SK-MEL-5 (cell line): Measurements from ENCODE around the gene BOLA2B. TPM values are rescaled to one million over a fixed set of nuclear protein-coding genes. Genes with fewer than 3 reads are reported as not detected.
"Not testable (repeated sequence)": the region's sequence is repeated elsewhere in the genome, so short reads cannot be mapped to it uniquely, and the experiment has no call there.

ENCODE experiments used
- DNase-seq: peaks from one replicate; pipeline ENCODE4 v3.0.0-alpha.2; 2016; ENCODE audit warnings: low read depth, low spot score
- in situ Hi-C: cut with HindIII; loops from 2 replicates; pipeline ENCODE4 v1.10.0; 2016; ENCODE audit warnings: low sequenced_read_pairs, high pct_unique_total_duplicates, low pct_unique_long_range_greater_than_20kb
- polyA plus RNA-seq, 2 experiments: library from polyadenylated mRNA; depleted of rRNA; stranded (reverse); fragments of >200 nt; gene quantifications; 2 replicates each; pipeline ENCODE4 v1.2.3, GENCODE V29; 2015
- total RNA-seq: library from RNA; depleted of rRNA; stranded (reverse); fragments of >200 nt; shearing (Covaris generic); gene quantifications from 2 replicates; pipeline ENCODE4 v1.2.3, GENCODE V29; 2014; rRNA removed

Gene BOLA2B
- total RNA-seq: 24.0 and 30.6 TPM in 2 replicates
- 246 and 662 TPM in 2 replicates for polyA plus RNA-seq (2015; cell fraction: cytosol; rRNA removed)
- 23.3 and 31.0 TPM in 2 replicates for polyA plus RNA-seq (2015; cell fraction: nucleus; rRNA removed)

DNA sequence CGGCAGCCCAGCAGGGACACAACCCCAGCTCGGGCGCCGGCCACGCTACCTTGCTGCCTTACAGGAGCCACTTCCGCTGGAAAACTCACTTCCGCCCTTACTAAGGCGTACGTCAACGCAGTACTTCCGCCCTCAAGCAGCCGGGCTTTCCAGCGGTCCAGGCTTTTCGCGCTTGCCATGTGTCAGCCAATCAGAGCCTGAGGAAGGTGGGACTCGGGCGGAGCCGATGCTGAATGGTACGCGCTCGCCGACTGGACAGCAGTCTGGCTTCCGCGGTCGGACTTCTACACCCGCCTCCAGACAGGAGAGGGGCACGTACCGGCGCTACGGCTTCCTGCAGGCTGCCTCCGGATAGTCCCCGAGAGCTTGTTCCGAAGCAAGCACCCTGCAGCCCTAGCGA is at the start of gene BOLA2B, which contains the start of gene SLX1A:
BOLA2B (minus strand) TSS at position 52 of the 400 bp plus-strand sequence. CDS start 71 bp downstream, outside the sequence.
SLX1A (plus strand) TSS at position 261 of the 400 bp plus-strand sequence. CDS start 210 bp downstream, outside the sequence.
- in situ Hi-C loops, DNase-seq: not testable (repeated sequence)

DNA sequence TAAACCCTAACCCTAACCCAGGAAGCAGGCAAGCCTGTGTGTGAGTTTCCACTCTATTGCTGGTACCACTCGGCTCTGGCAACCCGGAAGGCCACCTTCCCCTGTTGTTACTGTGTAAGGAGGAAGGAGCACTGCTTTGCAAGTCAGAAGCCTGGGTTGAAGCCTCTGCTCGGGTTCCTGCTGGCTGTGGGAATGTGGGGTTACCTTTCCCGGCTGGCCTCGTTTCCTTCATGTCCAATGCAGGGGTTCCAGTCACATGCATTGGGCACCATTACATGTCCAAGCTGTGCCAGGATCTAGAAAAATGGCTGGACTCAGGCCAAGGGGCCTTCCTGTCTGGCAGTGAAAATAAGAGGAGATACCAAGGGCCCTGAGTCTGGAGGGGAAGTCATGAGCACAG is 23.6 kb upstream of the BOLA2B start:
- DNase-seq, in situ Hi-C loops: not testable (repeated sequence)

DNA sequence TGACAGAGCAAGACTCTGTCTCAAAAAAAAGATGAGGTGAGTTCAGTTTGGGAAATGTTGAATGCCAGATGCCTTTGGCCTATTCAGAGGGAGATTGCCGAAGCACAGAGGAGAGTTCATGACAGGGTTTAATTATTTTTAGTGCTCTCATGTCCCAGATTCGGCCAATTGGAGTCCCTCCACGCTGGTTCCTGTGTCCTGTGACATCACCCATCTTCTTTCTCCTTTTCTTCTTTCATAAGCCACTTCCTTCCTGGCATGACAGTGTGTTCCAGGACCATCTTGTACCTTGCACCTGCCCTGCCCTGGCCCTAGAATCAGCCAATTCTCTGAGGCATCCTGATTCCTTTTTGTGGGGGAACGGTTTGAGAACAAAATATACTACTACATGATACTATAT is 17.9 kb upstream of the BOLA2B start:
- in situ Hi-C loops, DNase-seq: not testable (repeated sequence)

DNA sequence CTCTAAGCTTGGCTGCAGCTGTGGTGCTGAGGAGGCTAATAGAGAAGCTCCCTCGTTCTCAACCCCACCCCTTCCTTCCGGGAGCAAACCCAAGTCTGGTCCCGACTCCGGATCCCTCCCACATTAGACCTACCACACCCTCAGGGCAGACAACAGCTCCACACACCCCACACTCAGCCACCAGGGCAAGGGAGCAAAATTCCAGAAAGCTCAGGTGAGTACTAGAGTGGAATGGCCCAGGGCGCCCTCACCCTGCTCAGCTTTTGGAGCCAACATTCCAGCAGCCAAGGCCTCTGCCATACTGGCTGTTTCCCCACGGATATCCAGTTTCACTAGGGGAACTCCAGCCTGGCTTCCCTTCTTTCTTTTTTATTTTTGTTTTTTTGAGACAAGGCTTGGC is 15.6 kb upstream of the BOLA2B start:
- in situ Hi-C loops, DNase-seq: not testable (repeated sequence)

DNA sequence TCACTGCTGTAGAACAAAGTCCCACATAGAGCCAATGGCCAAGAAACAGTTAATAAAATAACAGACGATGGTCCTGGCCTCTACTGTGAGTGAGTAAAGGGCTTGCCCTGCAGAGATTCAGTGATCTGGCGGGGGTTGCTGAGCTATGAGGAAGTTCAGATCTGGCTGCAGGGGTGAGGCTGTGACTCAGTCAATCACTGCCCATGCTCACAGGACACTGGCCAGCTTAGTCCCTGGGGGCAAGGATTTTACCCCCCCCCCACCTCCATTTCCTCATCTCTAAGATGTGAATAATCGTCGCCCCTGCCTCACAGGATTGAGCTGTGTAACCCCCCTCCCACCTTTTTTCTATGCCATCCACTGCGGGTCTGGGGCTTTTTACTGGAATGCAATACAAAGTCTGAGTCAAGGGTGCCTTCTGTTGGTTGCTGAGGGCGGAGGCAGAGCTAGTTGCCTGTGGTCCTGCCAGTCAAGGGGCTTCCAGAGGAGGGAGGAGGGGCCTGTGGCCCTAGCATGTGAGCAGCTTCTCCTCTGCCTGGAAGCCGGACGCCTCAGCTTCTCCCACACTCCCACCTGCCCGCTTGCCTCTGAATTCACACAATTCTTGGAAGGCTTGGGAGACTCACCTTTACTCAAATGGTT is 13.7 kb upstream of the BOLA2B start:
- DNase-seq, in situ Hi-C loops: not testable (repeated sequence)

DNA sequence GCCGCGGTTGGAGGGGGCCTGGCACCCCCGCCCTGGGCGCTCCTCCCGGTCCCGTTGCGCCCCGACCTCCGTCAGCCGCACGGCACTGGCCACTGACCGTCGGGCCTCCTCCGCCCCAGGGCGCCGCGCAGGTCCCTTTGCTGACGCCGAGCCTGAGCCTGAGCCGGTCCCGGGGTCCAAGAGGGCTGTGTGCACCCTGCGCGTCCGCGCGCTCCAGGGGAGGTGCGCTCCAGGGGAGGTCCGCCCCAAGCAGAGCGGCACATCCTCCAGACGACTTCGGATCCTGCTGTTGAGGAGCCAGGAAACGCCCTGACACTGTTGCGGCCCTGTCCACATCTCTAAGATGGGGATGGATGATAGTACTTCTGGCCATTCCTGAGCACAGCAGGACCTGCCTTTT is 12.8 kb upstream of the BOLA2B start:
- DNase-seq, in situ Hi-C loops: not testable (repeated sequence)

DNA sequence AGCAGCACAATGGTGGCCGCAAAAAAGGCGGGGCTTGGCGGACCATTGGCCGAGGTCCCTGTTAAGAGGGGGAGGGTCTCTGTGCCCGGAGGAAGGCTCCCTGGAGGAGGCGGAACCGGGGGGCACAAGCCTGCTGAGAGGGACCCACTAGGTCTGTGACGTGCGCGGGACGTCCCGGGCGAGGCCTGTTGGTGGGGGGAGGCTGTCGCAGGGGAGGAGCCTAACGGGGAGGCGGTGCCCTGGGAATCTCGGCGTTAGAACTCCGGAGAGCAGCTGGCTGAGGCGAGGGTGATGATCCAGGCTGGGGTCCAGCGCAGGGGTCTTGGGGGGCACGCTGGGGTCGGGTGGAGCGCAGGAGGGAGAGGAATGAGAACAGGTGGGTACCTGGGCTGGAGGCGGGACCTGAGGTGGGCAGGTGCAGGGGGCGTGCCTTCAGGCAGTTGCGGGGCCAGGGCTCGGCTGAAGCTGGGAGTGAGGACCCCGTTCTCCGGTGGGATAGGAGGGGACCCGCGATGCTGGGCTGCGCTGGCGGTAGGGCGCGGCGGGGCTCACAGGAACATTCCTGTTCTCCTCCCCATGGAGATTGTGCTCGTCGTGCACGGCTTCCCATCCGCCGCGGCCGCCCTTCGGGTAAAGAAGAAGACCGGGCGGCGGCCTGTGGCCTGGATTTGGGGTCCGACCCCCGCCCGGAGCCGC is 12.2 kb upstream of the BOLA2B start:
- in situ Hi-C loops: not testable (repeated sequence)

DNA sequence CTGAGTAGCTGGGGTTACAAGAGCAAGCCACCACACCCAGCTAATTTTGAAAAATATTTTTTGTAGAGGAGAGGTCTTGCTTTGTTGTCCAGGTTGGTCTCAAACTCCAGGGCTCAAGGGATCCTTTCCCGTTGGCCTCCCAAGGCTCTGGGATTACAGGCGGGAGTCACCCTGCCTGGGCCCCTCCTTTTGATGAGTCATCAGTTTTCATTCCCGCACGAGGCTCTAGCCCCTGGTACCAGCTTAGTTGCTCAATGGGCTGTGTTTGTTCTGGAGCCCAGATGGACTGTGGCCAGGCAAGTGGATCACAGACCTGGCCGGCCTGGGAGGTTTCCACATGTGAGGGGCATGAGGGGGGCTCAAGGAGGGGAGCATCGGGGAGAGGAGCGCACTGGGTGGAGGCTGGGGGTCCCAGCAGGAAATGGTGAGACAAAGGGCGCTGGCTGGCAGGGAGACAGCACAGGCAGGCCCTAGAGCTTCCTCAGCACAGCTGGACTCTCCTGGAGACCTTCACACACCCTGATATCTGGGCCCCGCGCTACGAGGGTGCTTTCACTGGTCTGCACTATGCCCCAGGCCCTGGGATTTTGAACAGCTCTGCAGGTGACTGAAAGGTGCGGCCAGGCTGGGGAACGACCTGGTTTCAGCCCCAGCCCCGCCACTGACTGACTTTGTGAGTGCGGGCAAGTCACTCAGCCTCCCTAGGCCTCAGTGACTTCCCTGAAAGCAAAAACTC is 6.3 kb upstream of the BOLA2B start:
- in situ Hi-C loops, DNase-seq: not testable (repeated sequence)

More for the DNA sequence above, 12.2 kb upstream of the BOLA2B start:
- DNase-seq: not testable (repeated sequence)

DNA sequence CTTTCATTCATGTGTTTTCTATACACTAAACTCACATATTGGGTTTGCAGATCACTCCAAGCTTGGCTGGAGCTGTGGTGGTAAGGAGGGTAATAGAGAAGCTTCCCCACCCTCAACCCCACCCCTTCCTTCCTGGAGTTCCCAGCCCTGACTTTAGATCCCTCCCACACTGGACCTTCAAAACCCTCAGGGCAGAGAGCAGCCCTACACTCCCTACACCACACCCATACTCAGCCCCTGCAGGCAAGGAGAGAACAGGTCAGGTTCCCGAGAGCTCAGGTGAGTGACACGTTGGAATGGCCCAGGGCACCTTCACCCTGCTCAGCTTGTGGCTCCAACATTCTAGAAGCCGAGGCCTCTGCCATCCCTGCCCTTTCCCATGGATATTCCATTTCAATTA is 5.6 kb upstream of the BOLA2B start, which contains the start of gene SULT1A3:
SULT1A3 (plus strand) TSS at position 207 of the 400 bp plus-strand sequence. CDS start 1,474 bp downstream, outside the sequence.
- in situ Hi-C loops, DNase-seq: not testable (repeated sequence)

DNA sequence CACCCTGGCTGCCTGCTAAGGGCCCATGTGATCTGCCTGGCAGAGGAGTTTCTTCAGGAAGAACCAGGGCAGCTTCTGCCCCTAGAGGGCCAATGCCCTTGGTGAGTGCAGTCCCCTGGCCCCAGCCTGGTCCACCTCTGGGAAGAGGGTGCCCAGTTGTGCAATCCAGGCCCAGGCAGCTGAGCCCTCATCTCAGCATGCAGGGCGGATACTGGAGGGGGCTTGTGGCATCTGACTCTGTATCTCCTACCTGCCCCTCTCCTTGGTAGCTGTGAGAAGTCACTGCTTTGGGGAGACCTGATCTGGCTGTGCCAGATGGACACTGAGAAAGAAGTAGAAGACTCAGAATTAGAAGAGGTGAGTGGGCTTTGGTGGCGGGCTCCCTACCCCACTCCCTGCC is 3.5 kb upstream of the BOLA2B start:
- in situ Hi-C loops, DNase-seq: not testable (repeated sequence)

DNA sequence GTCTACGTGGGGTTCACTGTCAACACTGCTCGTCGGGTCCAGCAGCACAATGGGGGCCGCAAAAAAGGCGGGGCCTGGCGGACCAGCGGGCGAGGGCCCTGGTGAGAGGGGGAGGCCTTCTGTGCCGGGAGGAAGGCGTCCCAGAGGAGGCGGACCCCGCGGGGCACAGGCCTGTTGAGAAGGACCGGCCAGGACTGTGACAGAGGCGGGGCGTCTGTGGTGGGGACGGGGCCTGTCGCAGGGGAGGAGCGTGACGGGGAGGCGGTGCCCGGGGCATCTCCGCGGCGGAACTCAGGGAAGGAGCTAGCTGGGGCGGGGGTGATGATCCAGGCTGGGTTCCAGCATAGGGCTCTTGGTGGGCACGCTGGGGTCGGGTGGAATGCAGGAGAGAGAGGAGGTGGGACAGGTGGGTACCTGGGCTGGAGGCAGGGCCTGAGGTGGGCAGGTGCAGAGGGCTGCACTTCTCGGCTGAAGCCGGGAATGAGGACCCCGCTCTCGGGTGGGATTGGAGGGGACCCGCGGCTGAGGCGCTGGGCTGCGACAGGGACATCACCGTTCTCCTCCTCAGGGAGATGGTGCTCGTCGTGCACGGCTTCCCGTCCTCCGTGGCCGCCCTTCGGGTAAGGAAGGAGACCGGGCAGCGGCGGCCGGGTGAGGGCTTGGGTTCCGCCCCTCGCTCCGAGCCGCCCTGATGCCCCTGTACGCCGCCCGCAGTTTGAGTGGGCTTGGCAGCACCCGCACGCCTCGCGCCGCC is 883 bp upstream of the BOLA2B start:
- in situ Hi-C loops, DNase-seq: not testable (repeated sequence)

DNA sequence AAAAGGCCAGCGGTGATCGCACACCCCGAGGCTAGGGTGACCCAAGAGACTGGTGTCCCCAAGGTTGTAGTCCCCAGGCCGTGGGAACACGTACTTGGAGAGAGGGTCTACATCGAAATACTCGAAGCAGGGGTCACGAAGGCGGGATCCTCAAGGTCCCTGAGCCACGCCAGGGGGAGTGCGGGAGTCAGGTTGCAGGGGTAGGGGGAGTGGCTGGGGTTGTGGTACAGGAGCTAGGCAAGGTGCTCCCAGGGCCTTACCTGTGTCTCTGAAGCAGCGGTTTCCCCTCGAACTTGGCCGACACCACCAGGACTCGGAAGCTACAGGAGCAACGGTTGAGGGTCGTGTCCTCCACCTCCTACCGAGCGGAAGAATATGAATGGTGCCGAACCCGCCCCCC is 368 bp downstream of the BOLA2B start:
- in situ Hi-C loops, DNase-seq: not testable (repeated sequence)

DNA sequence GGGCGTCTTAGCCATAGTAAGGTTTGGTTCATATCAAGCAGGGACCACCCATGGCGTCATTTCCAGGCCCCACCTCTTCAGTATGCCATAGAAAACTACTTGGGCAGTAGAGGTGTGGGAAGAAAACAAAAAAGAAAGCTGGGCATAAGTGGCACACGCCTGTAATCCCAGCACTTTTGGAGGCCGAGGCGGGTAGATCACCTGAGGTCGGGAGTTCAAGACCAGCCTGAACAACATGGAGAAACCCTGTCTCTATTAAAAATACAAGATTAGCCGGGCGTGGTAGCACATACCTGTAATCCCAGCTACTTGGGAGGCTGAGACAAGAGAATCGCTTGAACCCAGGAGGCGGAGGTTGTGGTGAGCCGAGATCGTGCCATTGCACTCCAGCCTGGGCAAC is 2.3 kb downstream of the BOLA2B start:
- in situ Hi-C loops: not testable (repeated sequence)

DNA sequence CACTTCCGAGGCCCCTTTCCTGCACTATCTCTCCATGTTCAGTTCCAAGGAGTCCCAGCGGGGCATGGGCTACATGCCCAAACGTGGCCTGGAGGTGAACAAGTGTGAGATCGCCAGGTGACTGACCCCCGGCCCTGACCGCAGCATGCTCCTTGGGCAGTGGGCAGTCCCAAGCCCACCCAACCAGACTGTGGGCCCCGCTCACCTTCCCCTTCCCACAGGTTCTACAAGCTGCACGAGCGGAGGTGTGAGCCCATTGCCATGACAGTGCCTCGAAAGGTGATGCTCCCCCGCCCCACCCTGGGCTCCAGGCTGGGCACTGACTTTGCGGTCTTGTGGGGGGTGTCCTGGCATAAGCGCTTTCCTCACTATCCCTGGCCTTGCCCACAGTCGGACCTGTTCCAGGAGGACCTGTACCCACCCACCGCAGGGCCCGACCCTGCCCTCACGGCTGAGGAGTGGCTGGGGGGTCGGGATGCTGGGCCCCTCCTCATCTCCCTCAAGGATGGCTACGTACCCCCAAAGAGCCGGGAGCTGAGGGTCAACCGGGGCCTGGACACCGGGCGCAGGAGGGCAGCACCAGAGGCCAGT is 5.4 kb downstream of the BOLA2B start:
- no peak for DNase-seq
- in situ Hi-C loops: no loop called here

More for the DNA sequence above, 2.3 kb downstream of the BOLA2B start:
- DNase-seq: not testable (repeated sequence)

DNA sequence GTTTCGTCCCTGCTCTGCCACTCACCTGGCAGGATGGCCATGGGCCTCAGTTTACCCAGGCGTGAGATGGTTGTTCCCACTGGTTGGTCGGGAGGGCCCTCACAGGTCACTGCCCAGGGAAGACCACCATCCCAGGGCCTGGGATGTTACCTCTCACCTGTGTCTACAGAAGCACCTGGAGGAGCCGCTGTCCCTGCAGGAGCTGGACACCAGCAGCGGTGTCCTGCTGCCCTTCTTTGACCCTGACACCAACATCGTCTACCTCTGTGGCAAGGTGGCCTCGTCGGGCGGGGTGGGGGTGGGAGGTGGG is 6.0 kb downstream of the BOLA2B start:
- in situ Hi-C loops: no loop called here
- DNase-seq: no peak

DNA sequence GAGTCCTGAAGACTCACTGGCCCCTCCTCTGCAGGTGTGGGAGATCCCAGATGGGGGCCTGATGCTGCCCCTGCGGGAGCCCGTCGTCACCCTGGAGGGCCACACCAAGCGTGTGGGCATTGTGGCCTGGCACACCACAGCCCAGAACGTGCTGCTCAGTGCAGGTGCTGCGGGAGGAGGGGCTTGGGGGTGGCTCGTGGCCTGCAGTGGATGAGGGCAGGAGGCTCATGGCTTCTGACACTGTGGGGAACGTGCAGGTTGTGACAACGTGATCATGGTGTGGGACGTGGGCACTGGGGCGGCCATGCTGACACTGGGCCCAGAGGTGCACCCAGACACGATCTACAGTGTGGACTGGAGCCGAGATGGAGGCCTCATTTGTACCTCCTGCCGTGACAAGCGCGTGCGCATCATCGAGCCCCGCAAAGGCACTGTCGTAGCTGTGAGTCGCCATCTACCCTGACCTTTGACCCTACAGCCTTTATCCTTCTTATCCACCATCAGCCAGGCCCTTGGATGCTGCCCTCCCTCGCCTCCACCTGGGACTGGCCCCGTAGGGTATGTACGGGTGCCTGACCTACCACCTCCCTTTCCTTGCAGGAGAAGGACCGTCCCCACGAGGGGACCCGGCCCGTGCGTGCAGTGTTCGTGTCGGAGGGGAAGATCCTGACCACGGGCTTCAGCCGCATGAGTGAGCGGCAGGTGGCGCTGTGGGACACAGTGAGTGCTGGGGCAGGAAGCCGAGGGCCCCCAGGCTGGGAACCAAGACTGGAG is 6.5 kb downstream of the BOLA2B start:
- peak; percentile 64 for DNase-seq
- in situ Hi-C loops: no loop called here
